GM12878 (cell line): ENCODE data around the gene TCF7. TPM values are rescaled to one million over a fixed set of nuclear protein-coding genes. Genes with fewer than 3 reads are reported as not detected.

ENCODE experiments used
- ATAC-seq: fragments of 200-7000 bp; cut with Tn5 transposase; 3 replicates; pipeline ENCODE4 v1.9.1; 2020; ENCODE audit warnings: mild to moderate bottlenecking, moderate library complexity
- BruUV-seq: library from RNA; stranded (reverse); fragments of 400-500 nt; replicated peaks from 2 replicates; lab custom pipeline; 2021; lab: Mats Ljungman, UMichigan
- CTCF ChIA-PET: fragments of 300-600 bp; sonication (Branson Sonifier 250); formaldehyde crosslinking; extraction: SDS; loops from one replicate; lab custom pipeline; 2021; ENCODE audit warnings: inconsistent platforms; lab: Yijun Ruan, JAX
- POLR2A ChIA-PET: fragments of 350-600 bp; formaldehyde crosslinking; extraction: SDS; loops from one replicate; lab custom pipeline; 2021; ENCODE audit warnings: inconsistent platforms; lab: Charles Lee
- RAD21 ChIA-PET: fragments of 300-600 bp; sonication (Branson Sonifier 250); formaldehyde crosslinking; loops from one replicate; lab custom pipeline; 2023; ENCODE audit warnings: antibody characterized with exemption; ENCODE audit not compliant: unreplicated experiment; lab: Charles Lee
- SMC1A ChIA-PET: fragments of 300-600 bp; sonication (Branson Sonifier 250); formaldehyde crosslinking; loops from one replicate; lab custom pipeline; 2023; ENCODE audit not compliant: unreplicated experiment, uncharacterized antibody; lab: Charles Lee
- DNase-seq: peaks from one replicate; pipeline ENCODE4 v3.0.0-alpha.2; 2011; ENCODE audit warnings: low read depth, low spot score
- FAIRE-seq: peaks from 3 replicates; lab custom pipeline; 2011; peaks lifted over from hg19 to GRCh38; lab: Jason Lieb, UNC
- H2AFZ ChIP-seq: 2 replicates; pipeline ENCODE4 v1.6.0; 2011; ENCODE audit warnings: low read depth, low read length, control low read depth; ENCODE audit not compliant: control insufficient read depth
- H3K27ac ChIP-seq: 2 replicates; pipeline ENCODE4 v1.5.1; 2011; ENCODE audit warnings: control low read depth; ENCODE audit not compliant: control insufficient read depth, insufficient read depth
- H3K27me3 ChIP-seq, 2 experiments: replicated peaks in 1 of 2; 2 replicates each; pipeline versions ENCODE4 v1.6.0 to v1.6.1; 2011; ENCODE audit warnings: low read length in 1 of 2; ENCODE audit not compliant: control insufficient read depth in 2 of 2, insufficient read depth in 2 of 2
- H3K36me3 ChIP-seq, 2 experiments: 2 replicates each; pipeline ENCODE4 v1.5.1; 2011; ENCODE audit warnings: low read length in 1 of 2; ENCODE audit not compliant: control insufficient read depth in 2 of 2, insufficient read depth in 2 of 2
- H3K4me1 ChIP-seq: 2 replicates; pipeline ENCODE4 v1.6.1; 2011; ENCODE audit warnings: mild to moderate bottlenecking, low read length, moderate library complexity, mixed read lengths; ENCODE audit not compliant: control insufficient read depth, insufficient read depth
- H3K4me2 ChIP-seq: 2 replicates; pipeline ENCODE4 v1.6.0; 2011; ENCODE audit warnings: control low read depth; ENCODE audit not compliant: control insufficient read depth, insufficient read depth
- H3K4me3 ChIP-seq: fragments of 200-600 bp; sonication (generic); 2 replicates; pipeline ENCODE4 v1.5.1; 2016
- H3K79me2 ChIP-seq: 2 replicates; pipeline ENCODE4 v1.6.0; 2011; ENCODE audit warnings: low read length; ENCODE audit not compliant: control insufficient read depth, insufficient read depth
- H3K9ac ChIP-seq: 2 replicates; pipeline ENCODE4 v1.8.0; 2011; ENCODE audit warnings: low read length, control low read depth, mixed read lengths; ENCODE audit not compliant: control insufficient read depth, insufficient read depth
- H3K9me3 ChIP-seq: replicated peaks from 3 replicates; pipeline ENCODE4 v1.5.1; 2011; ENCODE audit warnings: mild to moderate bottlenecking, low read length; ENCODE audit not compliant: control insufficient read depth, insufficient read depth
- H4K20me1 ChIP-seq: 2 replicates; pipeline ENCODE4 v1.6.0; 2011; ENCODE audit not compliant: control insufficient read depth, insufficient read depth
- BMI1 ChIP-seq: fragments of 450-650 bp; IDR thresholded peaks from 2 replicates; pipeline ENCODE4 v1.6.1; 2016; ENCODE audit warnings: mild to moderate bottlenecking, moderate library complexity, borderline replicate concordance
- CREB1 ChIP-seq: IDR thresholded peaks from 2 replicates; pipeline ENCODE4 v1.6.1; 2012; ENCODE audit warnings: low read depth, mild to moderate bottlenecking, inconsistent platforms
- CREM ChIP-seq: IDR thresholded peaks from 2 replicates; pipeline ENCODE4 v1.6.1; 2014; ENCODE audit warnings: antibody characterized with exemption, low read depth
- DPF2 ChIP-seq: fragments of 450-650 bp; IDR thresholded peaks from 2 replicates; pipeline ENCODE4 v1.6.1; 2017; ENCODE audit warnings: mild to moderate bottlenecking
- EP300 ChIP-seq, 2 experiments: fragments of 150-350 bp in 1 of 2; IDR thresholded peaks; 2 replicates each; pipeline ENCODE4 v1.6.1; 2011 to 2012; ENCODE audit warnings: low read depth in 2 of 2, low read length in 2 of 2, borderline replicate concordance in 1 of 2, improper control_type of control experiment in 1 of 2, inconsistent platforms in 1 of 2; ENCODE audit not compliant: control insufficient read depth in 1 of 2
- IKZF1 ChIP-seq: fragments of 450-650 bp; conservative IDR thresholded peaks from 2 replicates; pipeline ENCODE4 v1.6.1; 2017; ENCODE audit warnings: antibody characterized with exemption, mild to moderate bottlenecking
- IKZF2 ChIP-seq, 2 experiments: fragments of 450-650 bp; IDR thresholded peaks; 2 replicates each; pipeline ENCODE4 v1.6.1; 2017; ENCODE audit warnings: mild to moderate bottlenecking in 2 of 2, moderate library complexity in 2 of 2
- IRF4 ChIP-seq: IDR thresholded peaks from 2 replicates; pipeline ENCODE4 v1.6.1; 2011; ENCODE audit warnings: low read depth, low read length
- JUNB ChIP-seq: IDR thresholded peaks from 2 replicates; pipeline ENCODE4 v1.6.1; 2016; ENCODE audit warnings: antibody characterized with exemption, mild to moderate bottlenecking
- MEF2A ChIP-seq: IDR thresholded peaks from 2 replicates; pipeline ENCODE4 v1.6.1; 2011; ENCODE audit warnings: low read depth, mild to moderate bottlenecking, low read length, moderate library complexity; ENCODE audit not compliant: insufficient read depth
- MTA2 ChIP-seq: fragments of 450-650 bp; IDR thresholded peaks from 2 replicates; pipeline ENCODE4 v1.6.1; 2016; ENCODE audit warnings: low read depth, mild to moderate bottlenecking, moderate library complexity
- NBN ChIP-seq: fragments of 450-650 bp; IDR thresholded peaks from 2 replicates; pipeline ENCODE4 v1.6.1; 2016
- NFIC ChIP-seq: IDR thresholded peaks from 2 replicates; pipeline ENCODE4 v1.6.1; 2012; ENCODE audit warnings: low read depth, mild to moderate bottlenecking, inconsistent platforms, low read length, moderate library complexity
- PAX5 ChIP-seq: IDR thresholded peaks from 2 replicates; pipeline ENCODE4 v1.6.1; 2011; ENCODE audit warnings: low read depth, low read length, borderline replicate concordance
- TBL1XR1 ChIP-seq: IDR thresholded peaks from 2 replicates; pipeline ENCODE4 v1.6.1; 2012; ENCODE audit warnings: low read depth, low read length, improper control_type of control experiment
- ZBED1 ChIP-seq: IDR thresholded peaks from 2 replicates; pipeline ENCODE4 v1.6.1; 2016; ENCODE audit warnings: borderline replicate concordance
- WGBS: methylation state at CpG from one replicate; pipeline ENCODE4 v1.1.6; 2016; ENCODE audit warnings: low lambda C conversion rate; ENCODE audit not compliant: insufficient replicate concordance, insufficient coverage; ENCODE audit errors: missing lambda C conversion rate; 5-methylcytosine and 5-hydroxymethylcytosine counted together
- in situ Hi-C: fragments of 300-500 bp; cut with MboI; formaldehyde crosslinking; loops from 9 replicates; pipeline ENCODE4 v1.14.3; 2018; ENCODE audit warnings: mixed read lengths
- intact Hi-C: fragments of 100-400 bp; cut with micrococcal nuclease; formaldehyde crosslinking; loops from one replicate; pipeline ENCODE4 v1.14.2; 2022; ENCODE audit not compliant: unreplicated experiment
- polyA plus RNA-seq, 11 experiments: library from polyadenylated mRNA; depleted of rRNA in 4 of 11; unstranded in 6 of 11; stranded (reverse) in 5 of 11; fragments of >200 nt; fragmentation: Nextera tagmentation in 4 of 11; fragmentation: Illumina TruSeq in 1 of 11; extraction: Ambion mirVana in 4 of 11; extraction: Trizol in 1 of 11; gene quantifications; 1 replicate in 1 of 11; 2 replicates in 10 of 11; pipeline versions ENCODE4 v1.2.1 to v1.2.3, GENCODE V29; 2011 to 2016; ENCODE audit warnings: inconsistent platforms in 2 of 11, missing spikeins in 2 of 11, low read depth in 1 of 11
- total RNA-seq, 4 experiments: library from RNA; depleted of rRNA in 3 of 4; stranded (reverse); fragments of >200 nt in 3 of 4; fragmentation: Illumina TruSeq in 1 of 4; extraction: Trizol in 1 of 4; gene quantifications; 2 replicates each; pipeline versions ENCODE4 v1.2.1 to v1.2.3, GENCODE V29; 2013 to 2021
- TF ChIP-seq, protein P1 (sequence below): fragments of 450-650 bp; IDR thresholded peaks from 2 replicates; pipeline ENCODE4 v1.6.1; 2018; ENCODE audit warnings: mild to moderate bottlenecking, low read depth, moderate library complexity; ENCODE audit not compliant: partially characterized antibody
- TF ChIP-seq, protein P2 (sequence below): IDR thresholded peaks from 2 replicates; pipeline ENCODE4 v1.6.1; 2012; ENCODE audit warnings: low read length, inconsistent platforms

The TCF7 gene
- total and polyA plus RNA-seq, 10 of the 15 experiments (the other 5 are each of a cell fraction or from before 2014, with no cell fraction given) = 10.0 to 60.2 (median 23.6) TPM

DNA sequence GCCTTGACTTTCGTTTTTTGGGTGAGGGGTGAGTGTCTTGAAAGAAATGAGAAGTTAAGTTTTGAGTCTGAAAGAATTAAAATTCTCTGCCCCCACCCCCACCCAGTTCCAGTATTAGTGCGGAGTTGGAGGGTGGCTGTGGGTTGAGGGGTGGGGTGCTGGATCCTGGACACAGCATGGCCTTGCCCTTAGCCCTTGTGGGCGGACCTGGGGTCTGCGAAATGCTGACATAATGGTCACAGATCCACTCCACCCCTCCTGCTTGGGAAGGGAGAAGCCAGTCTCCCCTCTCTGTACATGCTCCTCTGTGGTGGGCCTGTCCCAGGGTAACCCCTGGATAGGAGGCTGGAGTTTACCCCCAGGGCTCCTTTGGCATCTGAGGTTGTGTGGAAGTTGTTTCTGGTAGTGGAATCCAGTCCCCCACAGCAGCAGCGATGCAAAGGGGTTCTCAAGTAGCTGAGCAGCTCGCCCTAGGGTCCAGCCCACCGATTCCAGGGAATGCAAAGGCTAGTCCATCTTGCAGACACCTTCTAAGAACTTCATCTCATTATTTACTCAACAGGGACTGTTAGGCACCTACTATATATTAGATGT lies 42.8 kb upstream of the TCF7 start:
- 26% methylated on average over 7 of the region's 7 CpGs for WGBS
- ChIA-PET SMC1A (interaction anchor here (1.1 to 4.4 kb wide), 7 partner anchors 11 to 68 kb away, joined by 3 to 80 read pairs (median 13); no protein-coding TSS in a partner anchor), POLR2A (interaction anchor here (0.7 to 7.3 kb wide), 8 partner anchors 11 to 103 kb away, joined by 3 to 81 read pairs (median 4); no protein-coding TSS in a partner anchor), RAD21 (interaction anchor here (0.7 to 4.6 kb wide), 11 partner anchors 18 to 75 kb away, joined by 3 to 31 read pairs (median 4); no protein-coding TSS in a partner anchor), CTCF (interaction anchor here (0.7 to 4.0 kb wide), 10 partner anchors 10 to 75 kb away, joined by 3 to 47 read pairs (median 10); no protein-coding TSS in a partner anchor)
- Histone ChIP-seq H3K27ac (peak overlapping the region; percentile 66; the same call in 1 of the 2 replicates), H4K20me1 (no peaks in the 10 kb centered on the region), H3K9me3 (no peaks in the 10 kb centered on the region), H3K79me2 (no peaks in the 10 kb centered on the region; the same call in 1 of the 2 replicates), H3K4me3 (peak overlapping the region; percentile 69), H3K4me2 (peak overlapping the region; percentile 97), H2AFZ (peak overlapping the region; percentile 67), H3K27me3 (no peaks in the 10 kb centered on the region), H3K4me1 (peaks cover 33% of the 10 kb centered on the region), H3K36me3 (no peaks in the 10 kb centered on the region), H3K9ac (peak overlapping the region; percentile 61; the same call in 1 of the 2 replicates)
- no peak for TF ChIP-seq DPF2
- TF ChIP-seq MTA2 = no peak; the same call in none of the 2 replicates
- TF ChIP-seq IKZF2 (IDR thresholded peaks at IDR 0.05) = peak in 1 of 2 experiments; percentile 3; a peak in 1 of 4 replicates
- TF ChIP-seq CREM = peak; percentile 28; the same call in 1 of the 2 replicates
- TF ChIP-seq, protein P1, sequence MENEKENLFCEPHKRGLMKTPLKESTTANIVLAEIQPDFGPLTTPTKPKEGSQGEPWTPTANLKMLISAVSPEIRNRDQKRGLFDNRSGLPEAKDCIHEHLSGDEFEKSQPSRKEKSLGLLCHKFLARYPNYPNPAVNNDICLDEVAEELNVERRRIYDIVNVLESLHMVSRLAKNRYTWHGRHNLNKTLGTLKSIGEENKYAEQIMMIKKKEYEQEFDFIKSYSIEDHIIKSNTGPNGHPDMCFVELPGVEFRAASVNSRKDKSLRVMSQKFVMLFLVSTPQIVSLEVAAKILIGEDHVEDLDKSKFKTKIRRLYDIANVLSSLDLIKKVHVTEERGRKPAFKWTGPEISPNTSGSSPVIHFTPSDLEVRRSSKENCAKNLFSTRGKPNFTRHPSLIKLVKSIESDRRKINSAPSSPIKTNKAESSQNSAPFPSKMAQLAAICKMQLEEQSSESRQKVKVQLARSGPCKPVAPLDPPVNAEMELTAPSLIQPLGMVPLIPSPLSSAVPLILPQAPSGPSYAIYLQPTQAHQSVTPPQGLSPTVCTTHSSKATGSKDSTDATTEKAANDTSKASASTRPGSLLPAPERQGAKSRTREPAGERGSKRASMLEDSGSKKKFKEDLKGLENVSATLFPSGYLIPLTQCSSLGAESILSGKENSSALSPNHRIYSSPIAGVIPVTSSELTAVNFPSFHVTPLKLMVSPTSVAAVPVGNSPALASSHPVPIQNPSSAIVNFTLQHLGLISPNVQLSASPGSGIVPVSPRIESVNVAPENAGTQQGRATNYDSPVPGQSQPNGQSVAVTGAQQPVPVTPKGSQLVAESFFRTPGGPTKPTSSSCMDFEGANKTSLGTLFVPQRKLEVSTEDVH = peak; percentile 4
- peak; percentile 80 to 85; a peak in 3 of 4 replicates for TF ChIP-seq EP300 (IDR thresholded peaks at IDR 0.05; ENCODE audit: borderline replicate concordance in 1 of 2, control insufficient read depth in 1 of 2, low read depth in 2 of 2, low read length in 2 of 2)
- 0 out of 2 replicates have a peak, but pooled peaks have one; percentile 46 for TF ChIP-seq BMI1
- no peak for TF ChIP-seq IRF4
- peak; percentile 75; the same call in 1 of the 2 replicates for TF ChIP-seq NFIC
- TF ChIP-seq TBL1XR1 = 0 out of 2 replicates have a peak, but pooled peaks have one; percentile 25
- TF ChIP-seq PAX5 = no peak
- no peak for TF ChIP-seq IKZF1
- peak; percentile 51; the same call in 1 of the 2 replicates for TF ChIP-seq CREB1
- TF ChIP-seq NBN = 0 out of 2 replicates have a peak, but pooled peaks have one; percentile 28
- TF ChIP-seq MEF2A = 0 out of 2 replicates have a peak, but pooled peaks have one; percentile 19
- 0 out of 2 replicates have a peak, but pooled peaks have one; percentile 73 for TF ChIP-seq ZBED1
- TF ChIP-seq, protein P2, sequence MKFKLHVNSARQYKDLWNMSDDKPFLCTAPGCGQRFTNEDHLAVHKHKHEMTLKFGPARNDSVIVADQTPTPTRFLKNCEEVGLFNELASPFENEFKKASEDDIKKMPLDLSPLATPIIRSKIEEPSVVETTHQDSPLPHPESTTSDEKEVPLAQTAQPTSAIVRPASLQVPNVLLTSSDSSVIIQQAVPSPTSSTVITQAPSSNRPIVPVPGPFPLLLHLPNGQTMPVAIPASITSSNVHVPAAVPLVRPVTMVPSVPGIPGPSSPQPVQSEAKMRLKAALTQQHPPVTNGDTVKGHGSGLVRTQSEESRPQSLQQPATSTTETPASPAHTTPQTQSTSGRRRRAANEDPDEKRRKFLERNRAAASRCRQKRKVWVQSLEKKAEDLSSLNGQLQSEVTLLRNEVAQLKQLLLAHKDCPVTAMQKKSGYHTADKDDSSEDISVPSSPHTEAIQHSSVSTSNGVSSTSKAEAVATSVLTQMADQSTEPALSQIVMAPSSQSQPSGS = peak; percentile 76
- TF ChIP-seq JUNB = peak; percentile 74
- DNase-seq = no peak
- in situ Hi-C loops (no loop called here), intact Hi-C loops (loop anchor here (1.0 to 2.0 kb wide), 2 partner anchors 29 to 61 kb away; no protein-coding TSS in a partner anchor)
- FAIRE-seq = no peak
- no TSS peak for BruUV-seq
- peak; percentile 59 for ATAC-seq
